ENCODE data around the gene BEX1.
"Not testable (repeated sequence)": the region's sequence is repeated elsewhere in the genome, so short reads cannot be mapped to it uniquely, and the experiment has no call there.

BEX1 gene

DNA sequence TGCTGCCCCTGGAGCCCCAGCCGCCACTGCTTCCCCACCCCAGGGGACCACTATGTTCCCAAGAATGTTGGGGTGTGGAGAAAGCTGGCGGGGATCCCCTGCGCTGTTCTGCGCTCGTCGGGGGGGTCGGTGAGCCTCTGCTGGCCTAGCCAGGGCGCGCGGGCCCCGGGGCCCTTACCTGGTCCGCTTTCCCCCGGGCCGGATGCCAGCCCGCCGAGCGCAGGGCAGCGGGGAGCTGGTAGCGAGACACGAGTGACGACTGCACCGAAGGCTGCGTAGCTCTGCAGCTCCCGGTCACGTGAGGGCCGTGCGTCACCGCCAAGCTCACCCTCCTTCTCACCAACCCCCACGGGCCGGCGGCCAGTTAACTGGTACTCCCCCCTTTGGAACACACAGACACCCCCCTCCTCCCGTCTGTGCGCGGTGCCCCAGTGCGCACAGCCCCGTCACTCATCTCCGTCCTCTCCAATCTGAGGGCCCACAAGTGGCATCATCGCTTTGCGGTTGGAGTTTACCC is at the start of gene BEX1:
TSS of gene BEX1 (minus strand) at position 254 of the 517 bp plus-strand sequence. CDS start 897 bp downstream, outside the sequence.
- DNase-seq: no peak

DNA sequence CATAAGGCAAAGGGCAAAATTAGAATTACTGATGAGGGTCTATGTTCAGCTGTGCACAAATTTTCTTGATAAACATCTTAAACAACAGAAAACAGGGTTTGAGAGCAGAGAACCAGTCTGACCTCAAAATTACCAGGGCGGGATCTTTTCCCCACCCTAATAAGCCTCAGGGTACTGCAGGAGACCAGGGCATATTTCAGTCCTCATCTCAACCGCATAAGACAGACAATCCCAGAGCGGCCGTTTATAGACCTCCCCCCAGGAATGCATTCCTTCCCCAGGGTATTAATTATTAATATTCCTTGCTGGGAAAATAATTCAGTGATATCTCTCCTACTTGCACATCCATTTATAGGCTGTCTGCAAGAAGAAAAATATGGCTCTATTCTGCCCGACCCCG is 45.5 kb upstream of the BEX1 start:
- not testable (repeated sequence) for DNase-seq

DNA sequence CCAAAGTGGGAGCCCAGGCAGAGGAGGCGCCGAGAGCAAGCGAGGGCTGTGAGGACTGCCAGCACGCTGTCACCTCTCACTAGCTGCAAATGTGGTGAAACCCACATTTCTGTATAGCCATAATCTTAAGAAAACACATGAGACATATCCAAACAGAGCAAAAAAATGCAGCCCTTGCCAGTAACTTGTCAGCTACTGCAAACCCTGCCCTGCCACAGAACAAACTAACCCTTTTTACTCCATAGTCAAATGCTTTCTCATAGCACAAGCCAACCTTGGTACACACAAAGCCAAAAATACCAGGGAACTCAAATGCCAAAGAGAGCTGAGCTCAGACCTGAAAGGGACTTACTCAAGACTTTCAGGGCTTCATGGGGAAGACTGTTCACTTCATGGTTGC is 43.9 kb upstream of the BEX1 start:
- no peak for DNase-seq

DNA sequence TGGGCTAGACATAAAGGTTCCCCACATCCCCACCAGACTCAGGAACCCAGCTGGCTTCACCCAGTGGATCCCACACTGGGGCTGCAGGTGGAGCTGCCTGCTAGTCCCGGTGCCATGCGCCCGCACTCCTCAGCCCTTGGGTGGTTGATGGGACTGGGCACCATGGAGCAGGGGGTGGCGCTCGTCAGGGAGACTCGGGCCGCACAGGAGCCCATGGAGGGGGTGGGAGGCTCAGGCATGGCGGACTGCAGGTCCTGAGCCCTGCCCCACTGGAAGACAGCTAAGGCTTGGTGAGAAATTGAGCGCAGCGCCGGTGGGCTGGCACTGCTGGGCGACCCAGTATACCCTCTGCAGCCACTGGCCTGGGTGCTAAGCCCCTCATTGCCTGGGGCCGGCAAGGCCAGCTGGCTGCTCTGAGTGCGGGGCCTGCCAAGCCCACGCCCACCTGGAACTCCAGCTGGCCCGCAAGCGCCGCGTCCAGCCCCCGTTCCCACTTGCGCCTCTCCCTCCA is 43.3 kb upstream of the BEX1 start:
- DNase-seq: not testable (repeated sequence)

GRCh38 chrX:103104370-103104769 is 40.4 kb upstream of the BEX1 start:
- not testable (repeated sequence) for DNase-seq

DNA sequence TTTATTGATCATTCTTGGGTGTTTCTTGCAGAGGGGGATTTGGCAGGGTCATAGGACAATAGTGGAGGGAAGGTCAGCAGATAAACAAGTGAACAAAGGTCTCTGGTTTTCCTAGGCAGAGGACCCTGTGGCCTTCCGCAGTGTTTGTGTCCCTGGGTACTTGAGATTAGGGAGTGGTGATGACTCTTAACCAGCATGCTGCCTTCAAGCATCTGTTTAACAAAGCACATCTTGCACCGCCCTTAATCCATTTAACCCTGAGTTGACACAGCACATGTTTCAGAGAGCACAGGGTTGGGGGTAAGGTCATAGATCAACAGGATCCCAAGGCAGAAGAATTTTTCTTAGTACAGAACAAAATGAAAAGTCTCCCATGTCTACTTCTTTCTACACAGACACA is 39.9 kb upstream of the BEX1 start:
- DNase-seq: not testable (repeated sequence)

DNA sequence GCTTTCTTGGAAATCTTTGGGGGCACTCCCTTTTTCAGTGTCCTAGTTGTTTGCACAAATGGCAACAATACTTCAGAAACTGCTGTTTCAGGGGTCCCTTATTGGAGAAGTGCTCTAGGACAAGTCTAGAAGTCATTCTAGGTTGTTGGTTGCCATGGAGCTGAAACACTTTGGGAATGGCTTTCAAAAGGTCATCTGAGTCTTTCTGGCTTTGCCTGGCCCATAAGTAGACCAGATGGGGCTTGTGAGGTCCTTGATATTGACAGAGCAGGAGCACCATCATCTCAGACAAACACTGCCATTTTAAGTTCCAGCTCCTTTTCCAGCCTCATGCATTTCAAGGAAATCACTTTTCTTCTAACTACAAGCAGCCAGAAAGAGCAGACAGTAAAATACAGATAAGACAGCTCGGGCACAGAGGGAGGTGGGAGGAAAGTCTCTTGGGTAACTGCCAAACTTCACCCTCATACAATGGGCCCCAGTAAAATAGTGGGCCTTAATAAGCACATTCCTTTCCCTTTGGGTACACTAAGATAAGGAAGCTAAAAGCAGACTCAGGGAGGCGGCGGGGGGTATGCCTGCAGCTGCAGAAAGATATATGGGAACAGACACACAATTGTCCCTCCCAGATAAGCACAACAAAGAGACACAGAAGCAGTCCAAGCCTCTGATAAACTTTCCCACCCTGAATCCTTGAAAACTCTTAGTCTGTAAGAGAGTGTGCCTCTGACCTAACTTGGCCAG is 37.5 kb upstream of the BEX1 start:
- no peak for DNase-seq

DNA sequence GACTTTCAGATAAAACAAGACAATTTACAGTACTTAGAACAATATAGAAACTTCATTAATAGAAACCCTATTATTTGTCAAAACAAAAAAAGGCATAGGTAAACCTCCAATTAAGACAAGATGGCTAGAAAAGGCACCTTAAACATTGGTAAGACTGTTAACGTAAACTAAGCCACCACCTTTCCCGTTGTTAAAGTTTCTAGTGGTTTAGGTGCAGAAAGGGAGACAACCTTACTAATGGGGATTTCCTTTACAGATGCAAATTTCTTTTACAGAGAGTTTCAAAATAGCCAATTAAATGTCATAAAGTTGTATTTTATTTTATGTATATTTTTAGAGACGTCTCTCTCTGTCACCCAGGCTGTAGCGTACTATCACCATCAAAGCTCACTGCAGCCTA is 36.5 kb upstream of the BEX1 start:
- no peak for DNase-seq

- no peak for DNase-seq
Measured at GRCh38 chrX:103099691-103100090, 35.7 kb upstream of the BEX1 start.

- no peak for DNase-seq
Measured at GRCh38 chrX:103098488-103098887, 34.5 kb upstream of the BEX1 start.

GRCh38 chrX:103092942-103093341 is 29.0 kb upstream of the BEX1 start, which contains the start of gene NXF3:
Gene NXF3 (minus strand): TSS chrX:103093143. CDS start chrX:103093023, 120 bp downstream.
- DNase-seq: no peak

DNA sequence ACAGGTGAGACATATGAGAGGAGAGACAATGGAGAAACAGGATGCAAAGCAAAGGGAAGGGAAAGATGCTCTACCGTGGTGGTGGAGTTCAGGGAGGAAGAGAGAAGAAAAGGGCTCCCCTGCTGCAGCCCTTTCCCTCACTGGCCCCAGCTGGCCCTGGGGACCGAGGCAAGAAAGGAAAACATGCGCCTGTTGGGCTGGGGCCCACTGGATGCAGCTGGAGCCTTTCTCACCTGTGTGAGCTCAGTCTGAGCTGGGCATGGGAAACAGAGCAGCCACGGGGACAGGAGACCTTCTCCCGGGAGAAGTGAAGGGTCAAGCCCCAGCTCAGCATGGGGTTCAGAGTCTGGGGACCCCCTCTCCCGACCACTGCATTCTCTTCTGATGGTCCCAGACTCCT is 17.1 kb upstream of the BEX1 start:
- DNase-seq: no peak

- no peak for DNase-seq
Measured at GRCh38 chrX:103073467-103073866, 9.5 kb upstream of the BEX1 start.

- DNase-seq: no peak
Measured at GRCh38 chrX:103066606-103067005, 2.6 kb upstream of the BEX1 start.

- DNase-seq: no peak
Measured at GRCh38 chrX:103063191-103063845, 653 bp downstream of the BEX1 start.

GRCh38 chrX:103061486-103061885 is 2.5 kb downstream of the BEX1 start:
- no peak for DNase-seq

DNA sequence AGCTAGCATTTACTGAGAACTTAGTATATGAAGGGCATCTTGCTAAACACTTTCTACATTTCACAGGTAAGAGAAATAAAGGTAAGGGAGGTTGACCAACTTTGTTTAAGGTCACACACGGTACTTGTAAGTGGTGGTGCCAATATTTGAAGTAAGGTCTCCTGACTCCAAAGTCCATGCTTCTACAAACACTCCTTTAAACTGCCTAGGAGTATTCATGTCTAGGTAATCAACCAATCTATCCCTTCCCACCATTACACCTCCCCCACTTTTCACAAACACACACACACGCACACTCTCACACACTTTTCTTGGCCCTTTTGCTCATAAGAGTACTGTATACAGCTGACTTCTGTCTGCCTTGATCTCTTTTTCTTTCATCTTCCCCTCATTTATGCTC is 7.1 kb downstream of the BEX1 start:
- no peak for DNase-seq

- no peak for DNase-seq
Measured at GRCh38 chrX:103052625-103053024, 11.3 kb downstream of the BEX1 start.

GRCh38 chrX:103051260-103051789 is 12.6 kb downstream of the BEX1 start:
- DNase-seq: no peak

DNA sequence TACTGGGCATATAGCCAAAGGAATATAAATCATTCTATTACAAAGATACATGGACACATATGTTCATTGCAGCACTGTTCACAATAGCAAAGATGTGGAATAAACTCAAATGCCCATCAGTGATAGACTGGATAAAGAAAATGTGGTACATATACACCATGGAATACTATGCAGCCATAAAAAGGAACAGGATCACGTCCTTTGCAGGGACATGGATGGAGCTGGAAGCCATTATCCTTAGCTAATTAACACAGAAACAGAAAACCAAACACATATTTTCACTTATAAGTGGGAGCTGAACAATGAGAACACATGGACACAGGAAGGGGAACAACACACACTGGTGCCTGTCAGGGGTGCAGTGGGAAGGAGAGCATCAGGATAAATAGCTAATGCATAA is 30.6 kb downstream of the BEX1 start:
- not testable (repeated sequence) for DNase-seq

GRCh38 chrX:103017542-103017941 is 46.4 kb downstream of the BEX1 start:
- DNase-seq: no peak

DNA sequence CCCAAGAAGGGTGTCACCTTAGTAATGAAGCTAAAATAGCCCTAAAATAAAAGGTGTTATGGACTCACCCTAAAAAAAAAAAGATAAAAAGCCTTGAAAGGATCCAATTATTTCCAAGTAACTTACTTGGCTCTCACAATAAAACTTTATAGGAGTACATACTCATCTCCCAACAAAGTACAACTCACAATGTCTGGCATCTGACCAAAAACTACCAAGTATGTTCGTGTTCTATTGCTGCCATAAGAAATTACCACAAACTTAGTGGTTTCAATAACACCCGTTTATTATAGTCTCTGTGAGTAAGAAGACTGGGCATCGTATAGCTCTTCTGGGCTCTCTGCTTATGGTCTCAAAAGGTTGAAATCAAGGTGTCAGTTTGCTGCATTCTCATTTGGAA is 51.0 kb downstream of the BEX1 start:
- no peak for DNase-seq
